Heart left ventricle (tissue), 13 donors: ENCODE data around the gene TEFM.

ENCODE experiments used
- POLR2A ChIP-seq, 2 donors: fragments of 450-650 bp; IDR thresholded peaks; one replicate each; pipeline ENCODE4 v1.6.1; 2017; ENCODE audit warnings: antibody characterized with exemption in 2 of 2, mild to moderate bottlenecking in 2 of 2, moderate library complexity in 2 of 2
- TF ChIP-seq, protein P1 (sequence below), 12 donors: fragments of 200-600 bp; sonication (generic) in 4 of 12; IDR thresholded peaks; one replicate each; pipeline versions ENCODE4 v1.5.0 to v1.8.0; 2018 to 2022; ENCODE audit warnings: antibody characterized with exemption in 12 of 12, mild to moderate bottlenecking in 5 of 12
- donor health status: ischemic (EF 13 %, LVEDD 7.1; RV severe dilation, severe dysfunction).
- donor health status: DM: no; HTN: yes; CAD: no.
- donor health status: DM: no; HTN: no; CAD: no.
- donor health status: ischemic (EF 25% LVEDD 6.9; RV normal size, moderate dysfunction).
- donor health status: ischemic (EF 25% LVEDD 5.7; RV mildly dilated, moderate dysfunction).
- donor health status: ischemic (EF 35%, LVEDD 5.7; RV mildly dilated, moderate dysfunction).
- donor health status: nonischemic (EF 11% LVEDD 7.7; RV severe dilation, severe dysfunction).
- donor health status: DM: yes; HTN: yes; CAD: no.
- donor health status: PGD.
- donor health status: ischemic (EF 29% LVEDD 5.4; RV normal size, mild dysfunction).
- donor health status: nonischemic (EF 23%, LVEDD 6.1; RV moderate dilation, normal function).

DNA sequence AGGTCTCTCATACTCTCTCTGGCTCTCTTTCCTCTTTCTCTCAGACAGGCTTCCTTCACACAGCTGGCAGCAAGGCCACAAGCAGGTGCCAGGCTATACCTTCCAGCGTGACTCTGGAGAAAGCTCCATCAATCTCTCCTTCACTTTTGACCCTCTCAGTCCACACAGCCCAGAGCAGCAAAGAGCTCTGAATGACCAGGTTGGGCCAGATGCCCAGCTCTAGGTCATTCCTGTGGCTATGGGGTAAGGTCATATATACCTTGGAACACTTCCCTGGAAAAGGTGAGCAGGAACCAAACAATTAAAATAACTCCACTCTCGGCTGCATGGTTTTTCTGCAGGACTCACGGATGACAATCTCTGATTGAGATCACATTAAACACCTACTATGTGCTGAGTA is 24.5 kb upstream of the TEFM start:
- TF ChIP-seq, protein P1, sequence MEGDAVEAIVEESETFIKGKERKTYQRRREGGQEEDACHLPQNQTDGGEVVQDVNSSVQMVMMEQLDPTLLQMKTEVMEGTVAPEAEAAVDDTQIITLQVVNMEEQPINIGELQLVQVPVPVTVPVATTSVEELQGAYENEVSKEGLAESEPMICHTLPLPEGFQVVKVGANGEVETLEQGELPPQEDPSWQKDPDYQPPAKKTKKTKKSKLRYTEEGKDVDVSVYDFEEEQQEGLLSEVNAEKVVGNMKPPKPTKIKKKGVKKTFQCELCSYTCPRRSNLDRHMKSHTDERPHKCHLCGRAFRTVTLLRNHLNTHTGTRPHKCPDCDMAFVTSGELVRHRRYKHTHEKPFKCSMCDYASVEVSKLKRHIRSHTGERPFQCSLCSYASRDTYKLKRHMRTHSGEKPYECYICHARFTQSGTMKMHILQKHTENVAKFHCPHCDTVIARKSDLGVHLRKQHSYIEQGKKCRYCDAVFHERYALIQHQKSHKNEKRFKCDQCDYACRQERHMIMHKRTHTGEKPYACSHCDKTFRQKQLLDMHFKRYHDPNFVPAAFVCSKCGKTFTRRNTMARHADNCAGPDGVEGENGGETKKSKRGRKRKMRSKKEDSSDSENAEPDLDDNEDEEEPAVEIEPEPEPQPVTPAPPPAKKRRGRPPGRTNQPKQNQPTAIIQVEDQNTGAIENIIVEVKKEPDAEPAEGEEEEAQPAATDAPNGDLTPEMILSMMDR (IDR thresholded peaks at IDR 0.05): no peak
- no peak for TF ChIP-seq POLR2A (IDR thresholded peaks at IDR 0.05)
